Heart left ventricle (tissue), 16 donors: ENCODE results near the gene OLFML2B. TPM values are rescaled to one million over a fixed set of nuclear protein-coding genes. Genes with fewer than 3 reads are reported as not detected.

Experiments
- ATAC-seq, 4 donors: fragments of 200-7000 bp; cut with Tn5 transposase; one replicate each; pipeline ENCODE4 v1.9.1; 2020 to 2022; ENCODE audit warnings: moderate library complexity in 4 of 4, mild to moderate bottlenecking in 3 of 4, moderate number of reproducible peaks in 1 of 4
- DNase-seq, 5 donors: peaks; one replicate each; pipeline ENCODE4 v3.0.0-alpha.2; 2020
- H3K27ac ChIP-seq, 12 donors: fragments of 200-600 bp; sonication (generic) in 4 of 12; one replicate each; pipeline versions ENCODE4 v1.5.0 to v1.8.0; 2016 to 2022; ENCODE audit warnings: mild to moderate bottlenecking in 2 of 12
- H3K27me3 ChIP-seq, 9 donors: fragments of 200-600 bp; sonication (generic) in 2 of 9; one replicate each; pipeline versions ENCODE4 v1.5.1 to v1.8.0; 2016 to 2022; ENCODE audit warnings: mild to moderate bottlenecking in 3 of 9
- H3K36me3 ChIP-seq, 9 donors: fragments of 200-600 bp; sonication (generic) in 2 of 9; one replicate each; pipeline versions ENCODE4 v1.5.0 to v1.8.0; 2018 to 2022; ENCODE audit warnings: mild to moderate bottlenecking in 2 of 9
- H3K4me1 ChIP-seq, 12 donors: fragments of 200-600 bp; sonication (generic) in 4 of 12; one replicate each; pipeline versions ENCODE4 v1.5.0 to v1.8.0; 2016 to 2022; ENCODE audit warnings: mild to moderate bottlenecking in 3 of 12
- H3K4me3 ChIP-seq, 12 donors: fragments of 200-600 bp; sonication (generic) in 4 of 12; one replicate each; pipeline versions ENCODE4 v1.5.0 to v1.8.0; 2017 to 2022; ENCODE audit warnings: mild to moderate bottlenecking in 9 of 12, moderate library complexity in 4 of 12
- H3K9me3 ChIP-seq, 12 donors: fragments of 200-600 bp; sonication (generic) in 4 of 12; one replicate each; pipeline versions ENCODE4 v1.5.0 to v1.8.0; 2016 to 2022; ENCODE audit warnings: mild to moderate bottlenecking in 1 of 12
- POLR2A ChIP-seq, 2 donors: fragments of 450-650 bp; IDR thresholded peaks; one replicate each; pipeline ENCODE4 v1.6.1; 2017; ENCODE audit warnings: antibody characterized with exemption in 2 of 2, mild to moderate bottlenecking in 2 of 2, moderate library complexity in 2 of 2
- WGBS, 4 donors: extraction: QIAGEN DNeasy Blood & Tissue Kit in 2 of 4; methylation state at CpG; one replicate each; pipeline versions ENCODE4 v1.1.5 to v1.1.7; 2013 to 2018; 5-methylcytosine and 5-hydroxymethylcytosine counted together
- intact Hi-C, 10 donors: fragments of 100-400 bp; cut with DNase I; formaldehyde crosslinking; loops; one replicate each; pipeline versions ENCODE4 v1.11.1 to v1.14.2; 2022
- polyA plus RNA-seq, 2 donors: library from polyadenylated mRNA; stranded (reverse); fragments of 200-250 nt; gene quantifications; one replicate each; pipeline ENCODE4 v1.2.3, GENCODE V29; 2013
- total RNA-seq, 9 donors: library from RNA; depleted of rRNA in 2 of 9; stranded (reverse); fragments of >200 nt in 2 of 9; fragmentation: NEBNext Ultra II Directional in 3 of 9; extraction: Animal tissue kit (Norgen Biotek cat#: 25700) in 3 of 9; gene quantifications; one replicate each; pipeline versions ENCODE4 v1.1.0 to v1.2.4, GENCODE V29; 2016 to 2023
- TF ChIP-seq, protein P1 (sequence below), 12 donors: fragments of 200-600 bp; sonication (generic) in 4 of 12; IDR thresholded peaks; one replicate each; pipeline versions ENCODE4 v1.5.0 to v1.8.0; 2018 to 2022; ENCODE audit warnings: antibody characterized with exemption in 12 of 12, mild to moderate bottlenecking in 5 of 12
- donor health status: ischemic (EF 13 %, LVEDD 7.1; RV severe dilation, severe dysfunction).
- donor health status: healthy with polysubstance abuse.
- donor health status: DM: no; HTN: yes; CAD: no.
- donor health status: DM: no; HTN: no; CAD: no.
- donor health status: ischemic (EF 25% LVEDD 6.9; RV normal size, moderate dysfunction).
- donor health status: ischemic (EF 25% LVEDD 5.7; RV mildly dilated, moderate dysfunction).
- donor health status: healthy.
- donor health status: DM: yes; HTN: yes; CAD: no.
- donor health status: ischemic (EF 35%, LVEDD 5.7; RV mildly dilated, moderate dysfunction).
- donor health status: nonischemic (EF 11% LVEDD 7.7; RV severe dilation, severe dysfunction).
- donor health status: DM: yes; HTN: yes; CAD: no.
- donor health status: PGD.
- donor health status: ischemic (EF 29% LVEDD 5.4; RV normal size, mild dysfunction).
- donor health status: nonischemic (EF 23%, LVEDD 6.1; RV moderate dilation, normal function).

Gene OLFML2B
- total and polyA plus RNA-seq, 11 donors, result 0.75 to 39.2 (median 2.8) TPM

GRCh38 chr1:162065016-162065415, 41.3 kb upstream of the OLFML2B start:
- ATAC-seq (no peak), DNase-seq (no peak)
- Histone ChIP-seq H3K4me3 (no peak overlapping the region), H3K4me1 (peaks cover 0 to 31% (median 4%) of the 10 kb centered on the region in 12 donors), H3K36me3 (no peaks in the 10 kb centered on the region), H3K9me3 (no peaks in the 10 kb centered on the region), H3K27ac (no peak overlapping the region), H3K27me3 (peaks cover 0 to 34% (median 2%) of the 10 kb centered on the region in 9 donors)
- 72 to 77% (median 74%) methylated on average over 2 of the region's 2 CpGs for WGBS, 4 donors
- intact Hi-C loops, result no loop called here
- TF ChIP-seq, protein P1, sequence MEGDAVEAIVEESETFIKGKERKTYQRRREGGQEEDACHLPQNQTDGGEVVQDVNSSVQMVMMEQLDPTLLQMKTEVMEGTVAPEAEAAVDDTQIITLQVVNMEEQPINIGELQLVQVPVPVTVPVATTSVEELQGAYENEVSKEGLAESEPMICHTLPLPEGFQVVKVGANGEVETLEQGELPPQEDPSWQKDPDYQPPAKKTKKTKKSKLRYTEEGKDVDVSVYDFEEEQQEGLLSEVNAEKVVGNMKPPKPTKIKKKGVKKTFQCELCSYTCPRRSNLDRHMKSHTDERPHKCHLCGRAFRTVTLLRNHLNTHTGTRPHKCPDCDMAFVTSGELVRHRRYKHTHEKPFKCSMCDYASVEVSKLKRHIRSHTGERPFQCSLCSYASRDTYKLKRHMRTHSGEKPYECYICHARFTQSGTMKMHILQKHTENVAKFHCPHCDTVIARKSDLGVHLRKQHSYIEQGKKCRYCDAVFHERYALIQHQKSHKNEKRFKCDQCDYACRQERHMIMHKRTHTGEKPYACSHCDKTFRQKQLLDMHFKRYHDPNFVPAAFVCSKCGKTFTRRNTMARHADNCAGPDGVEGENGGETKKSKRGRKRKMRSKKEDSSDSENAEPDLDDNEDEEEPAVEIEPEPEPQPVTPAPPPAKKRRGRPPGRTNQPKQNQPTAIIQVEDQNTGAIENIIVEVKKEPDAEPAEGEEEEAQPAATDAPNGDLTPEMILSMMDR (IDR thresholded peaks at IDR 0.05), result no peak
- no peak for TF ChIP-seq POLR2A (IDR thresholded peaks at IDR 0.05)

GRCh38 chr1:162062542-162063015, 38.9 kb upstream of the OLFML2B start:
- Histone ChIP-seq H3K4me3 (no peak overlapping the region), H3K36me3 (no peaks in the 10 kb centered on the region), H3K4me1 (peaks cover 0 to 17% (median 1%) of the 10 kb centered on the region in 12 donors), H3K9me3 (no peaks in the 10 kb centered on the region), H3K27me3 (peaks cover 0 to 17% (median 0%) of the 10 kb centered on the region in 9 donors), H3K27ac (peak overlapping the region in 7 of 12 donors; percentile 12 to 68 (median 48))
- WGBS, 4 donors, result 30 to 45% (median 43%) methylated on average over 4 of the region's 4 CpGs
- ATAC-seq (peak; percentile 81 to 90 (median 83)), DNase-seq (peak in 4 of 5 donors; percentile 9 to 58 (median 42))
- intact Hi-C loops, result loop anchor here in 2 of 10 donors (5.0 kb wide), 2 partner anchors 155 to 170 kb away; no protein-coding TSS in a partner anchor
- TF ChIP-seq, protein P1 (IDR thresholded peaks at IDR 0.05), result no peak
- TF ChIP-seq POLR2A (IDR thresholded peaks at IDR 0.05), result no peak

- no peak for TF ChIP-seq POLR2A (IDR thresholded peaks at IDR 0.05)
- TF ChIP-seq, protein P1 (IDR thresholded peaks at IDR 0.05), result no peak
- H3K27me3 ChIP-seq, result peaks cover 0 to 5% (median 0%) of the 10 kb centered on the region in 9 donors
- H3K36me3 ChIP-seq, result no peaks in the 10 kb centered on the region
- no peak overlapping the region for H3K27ac ChIP-seq
- intact Hi-C loops, result loop anchor here in 3 of 10 donors (2.0 to 5.0 kb wide), 3 partner anchors 157 to 216 kb away; no protein-coding TSS in a partner anchor
- DNase-seq (no peak), ATAC-seq (no peak)
- H3K4me1 ChIP-seq, result peaks cover 0 to 20% (median 2%) of the 10 kb centered on the region in 12 donors
- H3K4me3 ChIP-seq, result no peak overlapping the region
- H3K9me3 ChIP-seq, result no peaks in the 10 kb centered on the region
- WGBS, 4 donors, result 57 to 67% (median 61%) methylated on average over 1 of the region's 1 CpG
Observed at GRCh38 chr1:162060314-162060713, 36.6 kb upstream of the OLFML2B start.

DNA sequence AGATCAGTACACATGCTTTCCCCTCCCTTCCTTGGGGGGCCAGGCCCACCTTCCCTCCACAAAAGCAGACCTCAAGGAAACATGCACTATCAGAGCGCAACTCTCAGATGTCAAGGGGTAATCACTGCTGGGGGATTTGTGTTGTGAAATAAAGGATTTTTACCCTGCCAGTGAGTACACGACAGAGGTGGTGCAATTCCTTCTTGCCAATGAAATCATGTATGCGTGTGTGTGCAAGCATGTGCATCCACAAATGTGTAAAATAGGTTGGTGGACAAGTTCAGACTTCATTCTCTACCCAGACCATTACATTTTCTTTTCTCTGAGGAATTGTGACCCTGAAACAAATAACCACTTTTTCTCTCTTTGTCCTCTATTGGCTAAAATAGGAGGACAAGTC, 36.1 kb upstream of the OLFML2B start:
- TF ChIP-seq POLR2A (IDR thresholded peaks at IDR 0.05), result no peak
- TF ChIP-seq, protein P1 (IDR thresholded peaks at IDR 0.05), result no peak
- no peak overlapping the region for H3K4me3 ChIP-seq
- no peak for DNase-seq
- 63 to 90% (median 86%) methylated on average over 3 of the region's 3 CpGs for WGBS, 4 donors
- intact Hi-C loops, result loop anchor here in 7 of 10 donors (2.0 to 10.0 kb wide), 8 partner anchors 158 to 565 kb away; partner anchors contain the start of gene UHMK1 (in 2 of the 7)
- no peak overlapping the region for H3K27ac ChIP-seq
- no peak for ATAC-seq
- no peaks in the 10 kb centered on the region for H3K9me3 ChIP-seq
- H3K4me1 ChIP-seq, result peaks cover 0 to 20% (median 2%) of the 10 kb centered on the region in 12 donors
- H3K27me3 ChIP-seq, result no peaks in the 10 kb centered on the region
- no peaks in the 10 kb centered on the region for H3K36me3 ChIP-seq
